Prostate gland (tissue), 2 donors: ENCODE measurements around the gene BMPER. TPM values are rescaled to one million over a fixed set of nuclear protein-coding genes. Genes with fewer than 3 reads are reported as not detected.

Experiments
- DNase-seq: peaks from one replicate; pipeline ENCODE4 v3.0.0-alpha.2; 2019; ENCODE audit warnings: low spot score
- H3K27ac ChIP-seq, 2 donors: fragments of 200-600 bp; sonication (generic); 2 replicates each; pipeline ENCODE4 v1.5.1; 2017 to 2019
- H3K27me3 ChIP-seq: fragments of 200-600 bp; sonication (generic); replicated peaks from 2 replicates; pipeline ENCODE4 v1.5.1; 2019; ENCODE audit not compliant: insufficient read depth
- H3K36me3 ChIP-seq, 2 donors: fragments of 200-600 bp; sonication (generic); 1 replicate in 1 of 2; 2 replicates in 1 of 2; pipeline versions ENCODE4 v1.5.1 to v1.8.1; 2017 to 2019
- H3K4me1 ChIP-seq: fragments of 200-600 bp; sonication (generic); replicated peaks from 2 replicates; pipeline ENCODE4 v1.5.1; 2019
- H3K4me3 ChIP-seq, 2 donors: fragments of 200-600 bp; sonication (generic); 2 replicates each; pipeline ENCODE4 v1.5.1; 2017 to 2019
- H3K9me3 ChIP-seq: fragments of 200-600 bp; sonication (generic); 2 replicates; pipeline ENCODE4 v1.5.1; 2017
- CTCF ChIP-seq, 4 experiments: fragments of 200-600 bp in 2 of 4; fragments of 450-650 bp in 2 of 4; sonication (generic) in 2 of 4; IDR thresholded peaks; 1 replicate in 3 of 4; 2 replicates in 1 of 4; pipeline ENCODE4 v1.5.1; 2016 to 2019; ENCODE audit warnings: antibody characterized with exemption in 4 of 4, mild to moderate bottlenecking in 2 of 4, moderate library complexity in 2 of 4
- POLR2A ChIP-seq: fragments of 450-650 bp; IDR thresholded peaks from one replicate; pipeline ENCODE4 v1.6.1; 2016; ENCODE audit warnings: antibody characterized with exemption, mild to moderate bottlenecking
- POLR2AphosphoS5 ChIP-seq: sonication (generic); formaldehyde crosslinking; IDR thresholded peaks from one replicate; pipeline ENCODE4 v1.6.1; 2017; ENCODE audit warnings: antibody characterized with exemption
- WGBS: methylation state at CpG from one replicate; pipeline ENCODE4 v1.1.5; 2018; 5-methylcytosine and 5-hydroxymethylcytosine counted together
- intact Hi-C: fragments of 100-400 bp; cut with DNase I; formaldehyde crosslinking; loops from one replicate; pipeline ENCODE4 v1.14.2; 2022
- total RNA-seq, 2 donors: library from RNA; depleted of rRNA; stranded (reverse); fragments of >200 nt; gene quantifications; one replicate each; pipeline ENCODE4 v1.1.0, GENCODE V29; 2016

BMPER gene
- total RNA-seq, 2 donors from 2014 or later = 4.5 to 8.4 TPM

DNA sequence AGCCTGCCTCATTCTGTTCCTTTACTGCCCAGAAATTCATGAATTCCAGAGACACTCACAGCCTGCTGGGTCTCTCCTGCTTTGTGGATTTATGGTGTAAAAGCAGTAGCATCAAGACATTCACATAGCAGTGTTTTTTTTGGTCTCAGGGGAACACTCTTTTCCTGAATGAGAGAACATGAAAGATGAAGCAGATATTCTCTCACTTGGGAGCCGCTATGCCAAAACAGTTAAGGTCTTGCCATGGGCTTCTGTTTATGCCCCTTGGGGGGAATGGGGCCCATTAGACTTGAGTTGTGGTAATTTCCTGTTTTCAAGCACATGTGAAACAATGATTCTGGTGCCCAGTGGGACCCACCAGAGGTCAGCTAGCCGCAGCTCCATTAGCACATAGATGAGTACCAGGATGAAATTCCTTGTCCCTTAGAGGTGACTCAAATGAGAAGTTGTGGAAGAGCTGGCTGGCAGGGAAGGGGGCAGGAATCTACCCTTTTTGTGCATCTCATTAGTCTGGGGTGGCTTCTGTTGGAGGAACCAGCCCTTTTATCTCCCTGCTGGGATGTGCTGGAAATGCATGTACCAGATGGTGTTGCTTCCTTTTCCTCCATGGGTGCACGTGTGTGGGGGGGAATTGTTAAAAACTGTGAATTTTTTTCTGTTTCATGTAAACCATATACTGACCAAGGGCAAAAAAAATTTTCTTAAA is 13.3 kb downstream of the BMPER start:
- 75% methylated on average over 3 of the region's 3 CpGs for WGBS
- Histone ChIP-seq H3K36me3 (no peaks in the 10 kb centered on the region), H3K27me3 (no peaks in the 10 kb centered on the region), H3K27ac (no peak overlapping the region), H3K4me1 (no peaks in the 10 kb centered on the region), H3K4me3 (no peak overlapping the region), H3K9me3 (no peaks in the 10 kb centered on the region)
- TF ChIP-seq CTCF (IDR thresholded peaks at IDR 0.05) (no peak), POLR2AphosphoS5 (no peak), POLR2A (no peak)
- intact Hi-C loops = no loop called here
- no peak for DNase-seq

DNA sequence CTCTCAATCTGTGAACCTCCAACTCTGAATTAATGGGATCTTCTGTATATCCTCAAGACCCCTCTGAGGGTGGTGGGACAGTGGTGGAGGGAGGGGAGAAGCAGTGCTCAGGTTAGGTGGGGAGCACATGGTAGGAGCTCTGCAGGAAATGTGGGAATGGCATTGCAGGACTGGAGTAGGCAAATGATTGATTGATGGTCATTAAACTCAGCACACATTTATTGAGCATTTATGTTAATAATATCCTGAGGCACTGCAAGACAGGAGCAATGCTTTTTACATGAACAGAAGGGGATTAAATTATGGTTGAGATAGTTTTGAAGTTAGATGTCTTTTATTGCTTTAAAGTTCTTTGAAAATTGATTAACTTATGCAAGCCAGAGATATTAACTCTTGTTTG is 14.1 kb downstream of the BMPER start:
- no peak overlapping the region for H3K27ac ChIP-seq
- no peak for DNase-seq
- intact Hi-C loops = no loop called here
- no peaks in the 10 kb centered on the region for H3K27me3 ChIP-seq
- H3K36me3 ChIP-seq = no peaks in the 10 kb centered on the region
- no peak overlapping the region for H3K4me3 ChIP-seq
- H3K9me3 ChIP-seq = no peaks in the 10 kb centered on the region
- TF ChIP-seq POLR2A (no peak), POLR2AphosphoS5 (no peak), CTCF (IDR thresholded peaks at IDR 0.05) (no peak)
- H3K4me1 ChIP-seq = no peaks in the 10 kb centered on the region

DNA sequence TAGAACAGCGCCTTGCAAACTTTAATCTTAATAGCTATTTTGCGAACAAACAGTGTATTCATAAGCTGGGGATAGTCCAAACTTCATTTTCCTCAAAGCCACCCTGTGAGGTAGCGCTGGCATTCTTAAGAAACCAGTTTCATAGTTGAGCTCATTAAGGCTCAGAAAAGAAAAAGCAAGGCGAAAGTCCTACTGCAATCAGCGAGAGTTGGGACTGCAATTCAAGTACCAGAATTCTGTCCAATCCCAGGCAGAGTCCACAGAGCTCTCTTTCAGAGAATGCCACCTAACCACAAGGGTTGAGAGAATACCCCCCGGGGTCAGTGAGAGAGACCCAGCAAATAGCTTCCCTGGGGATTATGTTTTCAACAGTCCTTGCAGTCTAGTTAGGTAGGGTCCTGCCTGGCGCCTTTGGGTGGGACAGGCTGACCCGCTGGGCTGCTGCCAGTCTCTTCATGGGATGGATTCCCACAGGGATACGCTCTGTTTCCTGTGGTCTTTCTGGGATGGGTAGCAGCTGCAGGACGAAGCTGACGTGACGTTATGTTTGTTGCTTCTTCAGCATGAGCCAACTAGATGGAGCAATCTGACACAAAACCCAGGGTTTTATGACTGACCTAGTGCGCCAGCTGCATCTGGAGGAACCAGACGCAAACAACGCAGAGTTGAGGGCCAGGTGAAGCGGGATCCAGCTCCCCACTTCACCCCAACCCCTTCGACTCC is 16.0 kb downstream of the BMPER start:
- H3K9me3 ChIP-seq = no peaks in the 10 kb centered on the region
- H3K4me3 ChIP-seq = no peak overlapping the region
- H3K27me3 ChIP-seq = no peaks in the 10 kb centered on the region
- DNase-seq = no peak
- H3K4me1 ChIP-seq = no peaks in the 10 kb centered on the region
- intact Hi-C loops = loop anchor here (10.0 kb wide), 2 partner anchors 153 to 677 kb away; no protein-coding TSS in a partner anchor
- H3K36me3 ChIP-seq = no peaks in the 10 kb centered on the region
- TF ChIP-seq POLR2AphosphoS5 (no peak), CTCF (IDR thresholded peaks at IDR 0.05) (no peak), POLR2A (no peak)
- WGBS = 84% methylated on average over 17 of the region's 17 CpGs
- H3K27ac ChIP-seq = no peak overlapping the region

GRCh38 chr7:33922820-33923219 is 17.5 kb downstream of the BMPER start:
- Histone ChIP-seq H3K9me3 (no peaks in the 10 kb centered on the region), H3K27me3 (no peaks in the 10 kb centered on the region), H3K27ac (no peak overlapping the region), H3K4me3 (no peak overlapping the region), H3K36me3 (no peaks in the 10 kb centered on the region), H3K4me1 (no peaks in the 10 kb centered on the region)
- DNase-seq = no peak
- 89% methylated on average over 2 of the region's 2 CpGs for WGBS
- intact Hi-C loops = loop anchor here (10.0 kb wide), 2 partner anchors 152 to 678 kb away; no protein-coding TSS in a partner anchor
- TF ChIP-seq POLR2AphosphoS5 = no peak
- TF ChIP-seq POLR2A = no peak
- TF ChIP-seq CTCF (IDR thresholded peaks at IDR 0.05) = no peak
